ENCODE measurements around the gene IL23A.

Gene IL23A

DNA sequence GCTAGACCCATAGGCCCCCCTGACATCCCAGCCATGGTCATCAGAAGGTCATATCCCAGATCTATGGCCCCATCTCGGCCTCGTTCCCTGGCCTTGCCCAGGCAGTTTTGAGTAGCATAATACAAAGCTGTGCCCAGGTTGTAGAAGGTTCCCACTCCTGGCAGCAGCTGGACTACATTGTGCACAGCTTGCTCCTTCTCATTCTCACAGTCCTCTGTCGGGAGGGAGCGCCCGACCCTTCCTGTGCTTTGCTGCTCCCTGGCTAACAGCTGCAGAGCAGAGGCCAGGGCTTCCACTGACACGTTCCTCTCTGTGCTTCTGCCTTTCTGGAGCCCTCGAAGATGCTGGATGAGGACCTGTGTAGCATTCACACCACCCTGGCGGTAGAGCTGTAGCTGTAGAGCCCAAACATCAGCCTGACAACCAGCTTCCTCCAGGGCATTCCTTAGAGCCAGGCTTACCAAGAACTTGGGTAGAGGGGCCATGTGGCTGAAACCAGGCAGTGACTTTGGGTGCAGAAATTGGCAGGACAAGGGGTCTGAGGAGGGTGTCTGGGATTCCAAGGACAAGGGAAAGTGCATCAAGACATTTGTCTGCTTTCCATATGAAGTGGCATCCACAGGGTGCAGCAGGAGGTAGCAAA lies 22.9 kb downstream of the IL23A start:
- no peak for DNase-seq (ENCODE audit: low read depth in 2 of 2)

- no peak for DNase-seq (ENCODE audit: low read depth in 2 of 2)
Measured at GRCh38 chr12:56362130-56363059, 23.7 kb downstream of the IL23A start, which contains the start of gene APOF. APOF (minus strand) TSS chr12:56362857; CDS start chr12:56362745, 112 bp downstream.

- no peak for DNase-seq (ENCODE audit: low read depth in 2 of 2)
Measured at GRCh38 chr12:56366948-56367347, 28.3 kb downstream of the IL23A start.

DNA sequence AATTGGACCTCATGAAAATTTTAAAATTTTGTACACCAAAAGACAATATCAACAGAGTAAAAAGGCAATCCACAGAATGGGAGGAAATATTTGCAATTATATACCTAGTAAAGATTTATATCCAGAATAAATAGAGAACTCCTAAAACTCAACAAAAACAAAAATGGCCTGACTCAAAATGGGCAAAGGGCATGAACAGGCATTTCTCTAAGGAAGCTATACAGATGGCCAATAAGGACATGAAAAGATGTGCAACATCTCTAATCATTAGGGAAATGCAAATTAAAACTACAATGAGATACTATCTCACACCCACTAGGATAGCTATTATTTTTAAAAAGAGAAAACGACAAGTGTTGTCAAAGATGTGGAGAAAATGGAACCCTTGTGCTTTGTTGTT lies 34.8 kb downstream of the IL23A start:
- no peak for DNase-seq (ENCODE audit: low read depth in 2 of 2)

DNA sequence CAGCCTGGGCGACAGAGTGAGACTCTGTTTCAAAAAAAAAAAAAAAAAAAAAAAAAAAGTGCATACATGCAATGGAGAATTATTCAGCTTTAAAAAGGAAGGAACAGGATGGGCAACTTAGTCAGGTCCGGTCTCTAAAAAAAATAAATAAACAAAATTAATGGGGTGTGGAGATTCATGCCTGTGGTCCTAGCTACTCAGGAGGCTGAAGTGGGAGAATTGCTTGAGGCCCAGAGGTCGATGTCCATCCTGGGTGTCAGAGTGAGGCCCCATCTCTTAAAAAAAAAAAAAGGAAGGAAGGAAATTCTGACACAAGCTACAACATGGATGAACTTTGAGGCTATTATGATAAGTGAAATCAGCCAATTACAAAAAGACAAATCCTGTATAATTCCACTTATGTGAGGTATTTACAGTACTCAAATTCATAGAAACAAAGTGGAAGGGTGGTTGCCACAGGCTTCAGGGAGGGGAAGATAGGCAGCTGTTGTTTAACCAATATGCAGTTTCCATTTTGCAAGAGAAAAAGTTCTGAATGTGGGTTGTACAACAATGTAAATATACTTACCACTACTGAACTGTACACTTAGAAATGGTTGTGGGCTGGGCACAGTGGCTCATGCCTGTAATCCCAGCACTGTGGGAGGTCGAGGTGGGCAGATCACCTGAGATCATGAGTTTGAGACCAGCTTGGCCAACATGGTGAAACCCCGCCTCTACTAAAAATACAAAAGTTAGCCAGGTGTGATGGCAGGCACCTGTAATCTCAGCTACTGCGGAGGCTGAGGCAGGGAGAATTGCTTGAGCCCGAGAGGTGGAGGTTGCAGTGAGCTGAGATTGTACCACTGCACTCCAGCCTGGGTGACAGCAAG lies 36.3 kb downstream of the IL23A start:
- no peak for DNase-seq (ENCODE audit: low read depth in 2 of 2)

GRCh38 chr12:56375598-56376434 lies 37.1 kb downstream of the IL23A start:
- DNase-seq (ENCODE audit: low read depth in 2 of 2) = no peak

DNA sequence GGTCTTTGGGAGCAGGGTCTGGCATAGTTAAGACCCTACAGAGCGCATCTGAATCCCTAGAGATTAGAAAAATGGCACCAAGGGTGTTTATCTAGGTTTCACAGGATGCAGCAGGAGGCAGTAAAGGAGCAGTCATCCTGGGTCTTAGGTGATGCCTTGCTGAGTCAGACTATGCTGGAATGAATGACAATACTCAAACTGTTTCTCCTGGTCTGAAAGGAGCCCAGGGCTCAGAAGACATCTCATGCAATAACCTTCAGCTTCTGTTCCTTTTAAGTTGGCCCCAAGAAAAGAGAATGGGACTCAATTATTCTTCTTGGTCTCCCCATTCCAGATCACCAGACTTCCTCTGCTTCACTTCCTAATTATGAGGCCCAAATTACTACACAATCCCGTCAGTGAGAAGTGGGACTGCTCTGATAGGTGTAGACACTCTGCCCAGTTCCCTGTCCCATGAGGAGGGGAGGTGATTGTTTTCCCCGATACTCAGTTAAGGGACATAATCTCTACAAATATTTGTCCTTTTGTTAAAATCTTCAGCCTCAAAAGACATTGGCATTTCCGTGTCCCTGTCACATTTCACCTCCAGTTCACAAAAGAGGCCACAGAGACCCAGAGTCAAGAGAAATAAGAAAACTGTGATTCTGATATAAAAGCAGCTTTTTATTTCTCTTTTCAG lies 38.8 kb downstream of the IL23A start:
- DNase-seq (ENCODE audit: low read depth in 2 of 2) = no peak

DNA sequence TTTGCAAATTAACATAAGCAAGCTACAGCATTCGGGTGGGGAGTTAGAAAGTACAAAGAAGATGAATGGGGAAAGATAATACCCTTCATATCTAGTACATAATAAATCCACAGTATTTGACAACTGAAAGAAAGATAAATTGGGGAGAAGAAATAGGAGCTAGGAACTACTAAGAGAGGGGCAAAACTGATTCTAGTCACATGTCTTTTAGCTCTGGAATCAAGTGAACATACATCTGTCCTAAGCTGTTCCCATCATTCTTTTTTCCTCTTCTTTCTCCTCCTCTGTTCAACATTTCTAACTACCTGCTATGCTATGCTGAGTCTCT lies 39.3 kb downstream of the IL23A start:
- DNase-seq (ENCODE audit: low read depth in 2 of 2) = no peak

DNA sequence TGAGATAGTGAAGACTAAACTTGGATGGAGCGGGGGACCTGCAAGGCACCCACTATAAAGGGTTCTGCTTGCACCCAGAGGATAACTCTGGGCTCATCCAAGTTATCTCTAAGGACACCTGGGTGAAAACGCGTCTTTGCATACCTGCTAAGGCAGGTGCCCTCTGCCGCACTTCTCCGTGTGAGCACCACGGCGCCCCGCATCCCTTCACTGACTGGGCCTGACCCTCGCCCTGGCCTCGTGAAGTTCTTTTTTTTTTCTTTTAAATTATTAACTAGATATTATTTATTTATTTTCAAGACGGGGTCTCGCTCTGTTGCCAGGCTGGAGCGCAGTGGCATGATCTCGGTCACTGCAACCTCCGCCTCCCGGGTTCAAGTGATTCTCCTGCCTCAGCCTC lies 43.9 kb downstream of the IL23A start:
- DNase-seq (ENCODE audit: low read depth in 2 of 2) = no peak

DNA sequence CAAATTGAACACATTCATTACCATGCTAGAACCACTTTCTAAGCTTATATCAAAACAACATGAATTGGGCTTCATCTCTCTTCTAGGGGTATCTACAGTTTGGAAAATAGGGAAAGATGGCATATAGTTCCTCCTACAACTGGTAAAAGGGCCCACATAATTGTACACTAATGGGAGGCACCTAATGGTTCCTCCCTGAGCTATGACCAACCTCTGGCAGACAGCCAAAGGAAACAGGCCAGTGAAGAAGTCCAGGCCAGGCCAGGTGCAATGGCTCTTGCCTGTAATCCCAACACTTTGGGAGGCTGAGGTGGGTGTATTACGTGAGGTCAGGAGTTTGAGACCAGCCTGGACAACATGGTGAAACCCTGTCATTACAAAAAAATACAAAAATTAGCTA lies 47.2 kb downstream of the IL23A start:
- no peak for DNase-seq (ENCODE audit: low read depth in 2 of 2)

- DNase-seq (ENCODE audit: low read depth in 2 of 2) = no peak
Measured at GRCh38 chr12:56387152-56387736, 48.6 kb downstream of the IL23A start.

DNA sequence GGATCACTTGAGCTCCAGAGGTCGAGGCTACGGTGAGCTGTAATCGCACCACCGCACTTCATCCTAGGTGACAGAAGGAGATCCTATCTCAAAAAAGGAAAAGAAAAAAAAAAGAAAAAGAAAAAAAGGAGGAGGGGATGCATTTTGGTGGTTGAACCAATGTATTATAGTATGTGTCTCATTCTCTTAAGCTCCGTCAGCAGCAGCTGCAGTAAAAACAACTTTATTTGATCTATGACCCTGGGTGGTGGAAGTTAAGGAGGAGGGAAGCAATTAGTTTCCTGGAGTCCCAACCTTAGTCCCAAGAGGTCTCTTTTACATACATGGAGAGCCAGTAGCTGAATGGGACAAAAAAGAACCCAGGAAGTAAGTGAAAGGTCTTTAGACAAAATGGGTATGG lies 50.7 kb downstream of the IL23A start:
- no peak for DNase-seq (ENCODE audit: low read depth in 2 of 2)
